ENCODE measurements around the gene BRIP1.

The BRIP1 gene

DNA sequence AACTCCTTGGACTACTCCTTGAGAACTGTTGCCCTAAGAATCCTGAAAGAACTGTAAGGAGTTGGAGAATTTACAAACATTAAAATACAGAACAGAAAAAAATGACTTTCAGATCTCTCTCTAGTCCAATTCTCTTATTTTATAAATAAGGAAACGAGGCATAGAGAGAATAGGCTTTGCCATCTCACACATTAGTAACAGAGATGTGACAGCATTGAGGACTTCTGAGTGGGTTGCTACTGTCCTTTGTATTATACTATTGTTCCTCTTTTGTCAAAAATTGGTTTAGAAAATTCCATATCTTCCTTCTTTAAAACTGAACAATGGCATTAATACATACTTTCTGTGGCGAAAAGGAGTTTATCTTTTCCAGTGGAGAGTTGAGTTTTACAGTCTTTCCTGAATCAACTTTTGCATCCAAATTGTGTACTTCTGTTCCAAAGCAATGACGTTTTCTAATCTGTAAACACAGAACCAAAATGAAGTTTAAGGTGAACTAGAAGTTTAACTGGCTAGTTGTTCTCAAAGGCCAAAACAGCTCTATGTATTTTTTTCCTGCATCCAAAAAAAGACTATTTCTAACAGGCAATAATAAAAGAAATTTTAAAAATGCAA, 16.5 kb downstream of the BRIP1 start:
- Histone ChIP-seq H3K36me3 (ENCODE audit: insufficient read depth) (no peaks in the 10 kb centered on the region), H3K4me3 (IDR thresholded peaks at IDR 0.05; ENCODE audit: insufficient read depth, low read depth, low read length) (no peak overlapping the region), H4K20me1 (ENCODE audit: insufficient read depth) (no peaks in the 10 kb centered on the region), H3K9ac (no peak overlapping the region), H3K27ac (no peak overlapping the region), H3K4me2 (no peak overlapping the region), H3K27me3 (ENCODE audit: insufficient read depth, low read depth) (no peaks in the 10 kb centered on the region), H2AFZ (ENCODE audit: low read depth) (no peak overlapping the region), H3K79me2 (ENCODE audit: insufficient read depth, low read depth) (no peaks in the 10 kb centered on the region), H3K4me1 (ENCODE audit: low read depth, poor library complexity, severe bottlenecking) (no peaks in the 10 kb centered on the region)
- TF ChIP-seq, protein P1, sequence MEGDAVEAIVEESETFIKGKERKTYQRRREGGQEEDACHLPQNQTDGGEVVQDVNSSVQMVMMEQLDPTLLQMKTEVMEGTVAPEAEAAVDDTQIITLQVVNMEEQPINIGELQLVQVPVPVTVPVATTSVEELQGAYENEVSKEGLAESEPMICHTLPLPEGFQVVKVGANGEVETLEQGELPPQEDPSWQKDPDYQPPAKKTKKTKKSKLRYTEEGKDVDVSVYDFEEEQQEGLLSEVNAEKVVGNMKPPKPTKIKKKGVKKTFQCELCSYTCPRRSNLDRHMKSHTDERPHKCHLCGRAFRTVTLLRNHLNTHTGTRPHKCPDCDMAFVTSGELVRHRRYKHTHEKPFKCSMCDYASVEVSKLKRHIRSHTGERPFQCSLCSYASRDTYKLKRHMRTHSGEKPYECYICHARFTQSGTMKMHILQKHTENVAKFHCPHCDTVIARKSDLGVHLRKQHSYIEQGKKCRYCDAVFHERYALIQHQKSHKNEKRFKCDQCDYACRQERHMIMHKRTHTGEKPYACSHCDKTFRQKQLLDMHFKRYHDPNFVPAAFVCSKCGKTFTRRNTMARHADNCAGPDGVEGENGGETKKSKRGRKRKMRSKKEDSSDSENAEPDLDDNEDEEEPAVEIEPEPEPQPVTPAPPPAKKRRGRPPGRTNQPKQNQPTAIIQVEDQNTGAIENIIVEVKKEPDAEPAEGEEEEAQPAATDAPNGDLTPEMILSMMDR (conservative IDR thresholded peaks at IDR 0.05; ENCODE audit: low read depth, low read length): no peak

DNA sequence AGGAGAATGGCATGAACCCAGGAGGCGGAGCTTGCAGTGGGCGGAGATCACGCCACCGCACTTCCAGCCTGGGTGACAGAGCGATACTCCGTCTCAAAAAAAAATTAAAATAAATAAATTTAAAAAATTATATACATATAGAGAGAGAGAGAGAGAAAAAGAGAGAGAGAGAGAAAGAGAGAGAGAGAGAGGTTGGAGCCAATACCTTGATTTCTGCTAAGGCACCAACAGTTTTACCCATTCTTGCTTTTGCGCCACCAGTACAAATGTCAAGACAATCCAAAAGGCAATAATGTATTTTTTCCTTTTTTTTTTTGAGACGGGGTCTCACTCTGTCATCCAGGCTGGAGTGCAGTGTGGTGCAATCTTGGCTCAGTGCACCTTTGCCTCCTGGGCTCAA, 17.2 kb downstream of the BRIP1 start:
- Histone ChIP-seq H3K4me1 (ENCODE audit: low read depth, poor library complexity, severe bottlenecking) (no peaks in the 10 kb centered on the region), H3K27me3 (ENCODE audit: insufficient read depth, low read depth) (no peaks in the 10 kb centered on the region), H3K36me3 (ENCODE audit: insufficient read depth) (no peaks in the 10 kb centered on the region), H3K27ac (no peak overlapping the region), H3K9ac (no peak overlapping the region), H3K4me3 (IDR thresholded peaks at IDR 0.05; ENCODE audit: insufficient read depth, low read depth, low read length) (no peak overlapping the region), H2AFZ (ENCODE audit: low read depth) (no peak overlapping the region), H4K20me1 (ENCODE audit: insufficient read depth) (no peaks in the 10 kb centered on the region), H3K4me2 (no peak overlapping the region), H3K79me2 (ENCODE audit: insufficient read depth, low read depth) (no peaks in the 10 kb centered on the region)
- TF ChIP-seq, protein P1 (conservative IDR thresholded peaks at IDR 0.05; ENCODE audit: low read depth, low read length): no peak

DNA sequence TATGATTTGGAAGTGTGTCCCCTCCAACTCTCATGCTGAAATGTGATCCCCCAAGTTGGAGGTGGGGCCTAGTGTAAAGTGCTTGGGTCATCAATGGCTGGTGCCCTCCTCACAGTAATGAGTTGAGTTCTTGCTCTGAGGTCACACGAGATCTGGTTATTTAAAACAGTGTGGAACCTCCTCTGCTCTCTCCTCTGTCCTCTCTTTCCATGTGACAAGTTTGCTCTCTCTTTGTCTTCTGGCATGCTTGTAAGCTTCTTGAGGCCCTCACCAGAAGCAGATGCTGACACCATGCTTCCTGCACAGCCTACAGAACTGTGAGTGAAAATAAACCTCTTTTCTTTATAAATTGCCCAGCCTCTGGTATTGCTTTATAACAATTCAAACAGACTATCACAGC, 19.9 kb downstream of the BRIP1 start:
- no peaks in the 10 kb centered on the region for H3K4me1 ChIP-seq (ENCODE audit: low read depth, poor library complexity, severe bottlenecking)
- H3K4me3 ChIP-seq (IDR thresholded peaks at IDR 0.05; ENCODE audit: insufficient read depth, low read depth, low read length): no peak overlapping the region
- no peaks in the 10 kb centered on the region for H3K36me3 ChIP-seq (ENCODE audit: insufficient read depth)
- no peak overlapping the region for H3K9ac ChIP-seq
- H3K4me2 ChIP-seq: no peak overlapping the region
- TF ChIP-seq, protein P1 (conservative IDR thresholded peaks at IDR 0.05; ENCODE audit: low read depth, low read length): no peak
- no peak overlapping the region for H3K27ac ChIP-seq
- no peaks in the 10 kb centered on the region for H3K79me2 ChIP-seq (ENCODE audit: insufficient read depth, low read depth)
- H4K20me1 ChIP-seq (ENCODE audit: insufficient read depth): no peaks in the 10 kb centered on the region
- no peak overlapping the region for H2AFZ ChIP-seq (ENCODE audit: low read depth)
- H3K27me3 ChIP-seq (ENCODE audit: insufficient read depth, low read depth): no peaks in the 10 kb centered on the region

DNA sequence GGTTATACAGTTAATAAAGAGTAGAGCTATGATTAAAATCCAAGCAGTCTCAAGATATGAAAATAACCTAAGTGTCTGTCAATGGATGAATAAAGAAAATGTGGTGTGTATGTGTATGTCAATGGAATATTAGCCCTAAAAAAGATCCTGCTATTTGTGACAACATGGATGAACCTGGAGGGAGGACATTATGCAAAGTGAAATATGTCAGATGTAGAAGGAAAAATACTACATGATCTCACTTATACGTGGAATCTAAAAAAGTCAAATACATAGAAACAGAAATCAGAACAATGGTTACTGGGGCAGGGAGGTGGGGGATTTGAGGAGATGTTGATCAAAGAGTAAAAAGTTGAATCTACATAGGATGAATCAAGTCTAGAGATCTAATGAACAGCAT, 20.4 kb downstream of the BRIP1 start:
- H2AFZ ChIP-seq (ENCODE audit: low read depth): no peak overlapping the region
- no peak overlapping the region for H3K27ac ChIP-seq
- no peaks in the 10 kb centered on the region for H3K4me1 ChIP-seq (ENCODE audit: low read depth, poor library complexity, severe bottlenecking)
- TF ChIP-seq, protein P1 (conservative IDR thresholded peaks at IDR 0.05; ENCODE audit: low read depth, low read length): no peak
- H3K4me2 ChIP-seq: no peak overlapping the region
- H3K9ac ChIP-seq: no peak overlapping the region
- H3K36me3 ChIP-seq (ENCODE audit: insufficient read depth): no peaks in the 10 kb centered on the region
- no peaks in the 10 kb centered on the region for H4K20me1 ChIP-seq (ENCODE audit: insufficient read depth)
- H3K79me2 ChIP-seq (ENCODE audit: insufficient read depth, low read depth): no peaks in the 10 kb centered on the region
- no peak overlapping the region for H3K4me3 ChIP-seq (IDR thresholded peaks at IDR 0.05; ENCODE audit: insufficient read depth, low read depth, low read length)
- H3K27me3 ChIP-seq (ENCODE audit: insufficient read depth, low read depth): no peaks in the 10 kb centered on the region

Data from KMS-11 (cell line).